HEK293 (cell line): ENCODE measurements around the gene PAX7.

Experiments
- MYNN ChIP-seq: fragments of 450-650 bp; formaldehyde crosslinking; IDR thresholded peaks from 2 replicates; pipeline ENCODE4 v1.5.1; 2016; ENCODE audit warnings: missing biosample characterization, missing genetic modification characterization, borderline replicate concordance
- OVOL3 ChIP-seq: fragments of 450-650 bp; formaldehyde crosslinking; IDR thresholded peaks from 2 replicates; pipeline ENCODE4 v1.5.1; 2016; ENCODE audit warnings: missing biosample characterization, missing genetic modification characterization
- PRDM1 ChIP-seq: fragments of 450-650 bp; formaldehyde crosslinking; IDR thresholded peaks from 2 replicates; pipeline ENCODE4; 2016; ENCODE audit warnings: missing biosample characterization, missing genetic modification characterization
- SETDB1 ChIP-seq: IDR thresholded peaks from one replicate; pipeline ENCODE4 v1.6.1; 2017; ENCODE audit warnings: mild to moderate bottlenecking, low read length, moderate library complexity, mixed read lengths; ENCODE audit not compliant: insufficient read length
- ZBTB8A ChIP-seq: fragments of 450-650 bp; formaldehyde crosslinking; IDR thresholded peaks from 2 replicates; pipeline ENCODE4 v1.5.1; 2016; ENCODE audit warnings: missing biosample characterization, missing genetic modification characterization
- ZFP3 ChIP-seq: fragments of 450-650 bp; formaldehyde crosslinking; IDR thresholded peaks from 2 replicates; pipeline ENCODE4 v1.5.1; 2016; ENCODE audit warnings: low read depth, missing biosample characterization, missing genetic modification characterization
- ZNF138 ChIP-seq: fragments of 450-650 bp; formaldehyde crosslinking; IDR thresholded peaks from 2 replicates; pipeline ENCODE4 v1.5.1; 2016; ENCODE audit warnings: missing biosample characterization, missing genetic modification characterization, borderline replicate concordance
- ZNF174 ChIP-seq: fragments of 450-650 bp; formaldehyde crosslinking; IDR thresholded peaks from 2 replicates; pipeline ENCODE4 v1.5.0; 2017; ENCODE audit warnings: missing biosample characterization, mild to moderate bottlenecking, missing genetic modification characterization
- ZNF24 ChIP-seq: fragments of 450-650 bp; formaldehyde crosslinking; IDR thresholded peaks from 2 replicates; pipeline ENCODE4 v1.5.1; 2016; ENCODE audit warnings: missing biosample characterization, missing genetic modification characterization
- ZNF274 ChIP-seq, 2 experiments: fragments of 200-500 bp in 1 of 2; fragments of 450-650 bp in 1 of 2; sonication (Bioruptor generic) in 1 of 2; formaldehyde crosslinking in 1 of 2; IDR thresholded peaks; 2 replicates each; pipeline versions ENCODE4 v1.5.1 to v1.6.1; 2014 to 2016; ENCODE audit warnings: borderline replicate concordance in 1 of 2, inconsistent platforms in 1 of 2, low read length in 1 of 2, missing biosample characterization in 1 of 2, missing genetic modification characterization in 1 of 2
- TF ChIP-seq, protein P1 (sequence below): fragments of 450-650 bp; formaldehyde crosslinking; IDR thresholded peaks from 2 replicates; pipeline ENCODE4 v1.5.1; 2016; ENCODE audit warnings: missing biosample characterization, missing genetic modification characterization
- TF ChIP-seq, protein P2 (sequence below): fragments of 450-650 bp; formaldehyde crosslinking; IDR thresholded peaks from 2 replicates; pipeline ENCODE4 v1.5.1; 2016; ENCODE audit warnings: missing biosample characterization, missing genetic modification characterization, borderline replicate concordance
- TF ChIP-seq, protein P3 (sequence below): fragments of 450-650 bp; formaldehyde crosslinking; IDR thresholded peaks from 2 replicates; pipeline ENCODE4 v1.5.1; 2017; ENCODE audit warnings: missing biosample characterization, missing genetic modification characterization

DNA sequence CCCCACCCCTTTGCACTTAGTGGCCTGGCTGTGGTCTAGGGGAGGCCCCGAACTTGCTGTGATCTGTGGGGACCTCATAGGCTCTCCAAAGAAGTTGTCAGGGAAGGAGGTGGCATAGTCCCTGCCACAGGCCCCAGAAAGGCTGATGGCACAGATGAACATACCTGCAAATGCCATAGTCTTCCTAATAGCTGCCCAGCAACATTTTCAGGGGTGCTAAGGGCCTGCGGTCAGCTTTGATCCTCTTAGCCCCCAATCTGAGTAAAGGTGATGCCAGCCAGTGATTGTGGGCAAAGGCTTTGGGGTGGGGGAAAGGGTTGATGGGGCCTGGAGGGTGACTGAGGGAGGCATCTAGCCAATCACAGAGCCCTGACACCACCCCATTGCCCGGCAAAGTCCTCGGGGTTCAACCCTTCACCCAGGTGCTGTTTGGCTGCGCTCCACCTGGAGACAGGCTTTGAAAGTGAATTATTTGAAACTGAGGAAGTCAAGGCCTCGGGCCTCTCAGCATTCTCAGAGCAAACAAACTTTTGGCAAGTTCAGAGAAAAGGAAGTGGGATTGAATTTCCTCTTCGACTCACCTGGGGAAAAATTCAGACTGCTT lies 35.8 kb downstream of the PAX7 start:
- TF ChIP-seq ZNF274 (IDR thresholded peaks at IDR 0.05; ENCODE audit: low read length) (no peak), ZNF274 (tag by site-specific recombination; IDR thresholded peaks at IDR 0.05; ENCODE audit: borderline replicate concordance) (no peak), ZNF24 (tag by site-specific recombination) (no peak), ZNF174 (tag by site-specific recombination) (no peak), MYNN (no peak), ZNF138 (tag by site-specific recombination) (no peak), PRDM1 (no peak), OVOL3 (tag by site-specific recombination) (no peak), SETDB1 (no peak), ZFP3 (no peak), ZBTB8A (tag by site-specific recombination) (no peak)
- TF ChIP-seq, protein P1, sequence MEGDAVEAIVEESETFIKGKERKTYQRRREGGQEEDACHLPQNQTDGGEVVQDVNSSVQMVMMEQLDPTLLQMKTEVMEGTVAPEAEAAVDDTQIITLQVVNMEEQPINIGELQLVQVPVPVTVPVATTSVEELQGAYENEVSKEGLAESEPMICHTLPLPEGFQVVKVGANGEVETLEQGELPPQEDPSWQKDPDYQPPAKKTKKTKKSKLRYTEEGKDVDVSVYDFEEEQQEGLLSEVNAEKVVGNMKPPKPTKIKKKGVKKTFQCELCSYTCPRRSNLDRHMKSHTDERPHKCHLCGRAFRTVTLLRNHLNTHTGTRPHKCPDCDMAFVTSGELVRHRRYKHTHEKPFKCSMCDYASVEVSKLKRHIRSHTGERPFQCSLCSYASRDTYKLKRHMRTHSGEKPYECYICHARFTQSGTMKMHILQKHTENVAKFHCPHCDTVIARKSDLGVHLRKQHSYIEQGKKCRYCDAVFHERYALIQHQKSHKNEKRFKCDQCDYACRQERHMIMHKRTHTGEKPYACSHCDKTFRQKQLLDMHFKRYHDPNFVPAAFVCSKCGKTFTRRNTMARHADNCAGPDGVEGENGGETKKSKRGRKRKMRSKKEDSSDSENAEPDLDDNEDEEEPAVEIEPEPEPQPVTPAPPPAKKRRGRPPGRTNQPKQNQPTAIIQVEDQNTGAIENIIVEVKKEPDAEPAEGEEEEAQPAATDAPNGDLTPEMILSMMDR (tag by site-specific recombination), result no peak
- TF ChIP-seq, protein P2, sequence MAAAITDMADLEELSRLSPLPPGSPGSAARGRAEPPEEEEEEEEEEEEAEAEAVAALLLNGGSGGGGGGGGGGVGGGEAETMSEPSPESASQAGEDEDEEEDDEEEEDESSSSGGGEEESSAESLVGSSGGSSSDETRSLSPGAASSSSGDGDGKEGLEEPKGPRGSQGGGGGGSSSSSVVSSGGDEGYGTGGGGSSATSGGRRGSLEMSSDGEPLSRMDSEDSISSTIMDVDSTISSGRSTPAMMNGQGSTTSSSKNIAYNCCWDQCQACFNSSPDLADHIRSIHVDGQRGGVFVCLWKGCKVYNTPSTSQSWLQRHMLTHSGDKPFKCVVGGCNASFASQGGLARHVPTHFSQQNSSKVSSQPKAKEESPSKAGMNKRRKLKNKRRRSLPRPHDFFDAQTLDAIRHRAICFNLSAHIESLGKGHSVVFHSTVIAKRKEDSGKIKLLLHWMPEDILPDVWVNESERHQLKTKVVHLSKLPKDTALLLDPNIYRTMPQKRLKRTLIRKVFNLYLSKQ (tag by site-specific recombination), result no peak
- TF ChIP-seq, protein P3, sequence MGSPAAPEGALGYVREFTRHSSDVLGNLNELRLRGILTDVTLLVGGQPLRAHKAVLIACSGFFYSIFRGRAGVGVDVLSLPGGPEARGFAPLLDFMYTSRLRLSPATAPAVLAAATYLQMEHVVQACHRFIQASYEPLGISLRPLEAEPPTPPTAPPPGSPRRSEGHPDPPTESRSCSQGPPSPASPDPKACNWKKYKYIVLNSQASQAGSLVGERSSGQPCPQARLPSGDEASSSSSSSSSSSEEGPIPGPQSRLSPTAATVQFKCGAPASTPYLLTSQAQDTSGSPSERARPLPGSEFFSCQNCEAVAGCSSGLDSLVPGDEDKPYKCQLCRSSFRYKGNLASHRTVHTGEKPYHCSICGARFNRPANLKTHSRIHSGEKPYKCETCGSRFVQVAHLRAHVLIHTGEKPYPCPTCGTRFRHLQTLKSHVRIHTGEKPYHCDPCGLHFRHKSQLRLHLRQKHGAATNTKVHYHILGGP (tag by site-specific recombination), result no peak
